Bronchial epithelial cell (primary cell): ENCODE data around the gene DKK3. TPM values are rescaled to one million over a fixed set of nuclear protein-coding genes. Genes with fewer than 3 reads are reported as not detected.

ENCODE experiments used
- DNase-seq: peaks from one replicate; pipeline ENCODE4 v3.0.0-alpha.2; 2010; ENCODE audit warnings: low read depth
- FAIRE-seq: peaks from 2 replicates; lab custom pipeline; 2011; peaks lifted over from hg19 to GRCh38; lab: Jason Lieb, UNC
- H3K27me3 ChIP-seq: 2 replicates; pipeline ENCODE4 v1.5.1; 2011; ENCODE audit warnings: low read length; ENCODE audit not compliant: control insufficient read depth, insufficient read depth
- H3K36me3 ChIP-seq: 2 replicates; pipeline ENCODE4 v1.5.1; 2011; ENCODE audit warnings: low read length; ENCODE audit not compliant: control insufficient read depth, insufficient read depth
- H3K4me3 ChIP-seq: 2 replicates; pipeline ENCODE4 v1.5.1; 2011; ENCODE audit warnings: mild to moderate bottlenecking, low read depth, low read length, control low read depth
- total RNA-seq: library from RNA; depleted of rRNA; stranded (reverse); fragments of >200 nt; gene quantifications from 2 replicates; pipeline ENCODE4 v1.2.1, GENCODE V29; 2014
- TF ChIP-seq, protein P1 (sequence below): IDR thresholded peaks from 2 replicates; pipeline ENCODE4 v1.5.1; 2011; ENCODE audit warnings: mild to moderate bottlenecking, moderate library complexity, low read length, control low read depth, inconsistent platforms; ENCODE audit not compliant: insufficient read depth, severe bottlenecking

Gene DKK3
- total RNA-seq, 1 donor from 2014 or later = 72.4 TPM

DNA sequence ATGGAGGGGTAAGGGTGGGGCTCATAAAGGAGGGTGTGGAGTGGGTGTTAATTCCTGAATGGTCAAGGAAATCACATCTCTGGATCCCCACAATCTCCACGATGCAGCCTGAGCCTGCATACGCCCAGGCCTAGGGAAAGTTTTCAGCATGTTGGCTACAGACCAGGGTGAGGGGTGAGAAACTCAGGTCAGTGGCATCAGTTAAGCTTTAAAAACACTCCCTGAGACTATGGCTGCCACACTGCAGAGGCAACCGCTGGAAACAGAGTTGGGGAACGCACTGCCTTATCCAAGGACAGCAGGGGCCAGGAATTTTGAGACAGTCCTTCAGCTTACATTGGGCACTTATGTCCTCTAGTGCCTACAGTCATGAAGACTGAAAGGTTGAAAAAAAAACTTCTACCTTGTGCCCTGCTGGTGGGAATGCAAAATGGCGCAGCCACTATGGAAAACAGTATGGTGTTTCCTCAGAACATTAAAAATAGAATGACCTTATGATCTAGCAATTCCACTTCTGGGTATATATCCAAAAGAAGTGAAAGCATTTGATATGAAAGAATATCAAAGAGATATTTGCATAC, 19.7 kb downstream of the DKK3 start:
- Histone ChIP-seq H3K27me3 (no peaks in the 10 kb centered on the region), H3K36me3 (no peaks in the 10 kb centered on the region), H3K4me3 (no peak overlapping the region)
- TF ChIP-seq, protein P1, sequence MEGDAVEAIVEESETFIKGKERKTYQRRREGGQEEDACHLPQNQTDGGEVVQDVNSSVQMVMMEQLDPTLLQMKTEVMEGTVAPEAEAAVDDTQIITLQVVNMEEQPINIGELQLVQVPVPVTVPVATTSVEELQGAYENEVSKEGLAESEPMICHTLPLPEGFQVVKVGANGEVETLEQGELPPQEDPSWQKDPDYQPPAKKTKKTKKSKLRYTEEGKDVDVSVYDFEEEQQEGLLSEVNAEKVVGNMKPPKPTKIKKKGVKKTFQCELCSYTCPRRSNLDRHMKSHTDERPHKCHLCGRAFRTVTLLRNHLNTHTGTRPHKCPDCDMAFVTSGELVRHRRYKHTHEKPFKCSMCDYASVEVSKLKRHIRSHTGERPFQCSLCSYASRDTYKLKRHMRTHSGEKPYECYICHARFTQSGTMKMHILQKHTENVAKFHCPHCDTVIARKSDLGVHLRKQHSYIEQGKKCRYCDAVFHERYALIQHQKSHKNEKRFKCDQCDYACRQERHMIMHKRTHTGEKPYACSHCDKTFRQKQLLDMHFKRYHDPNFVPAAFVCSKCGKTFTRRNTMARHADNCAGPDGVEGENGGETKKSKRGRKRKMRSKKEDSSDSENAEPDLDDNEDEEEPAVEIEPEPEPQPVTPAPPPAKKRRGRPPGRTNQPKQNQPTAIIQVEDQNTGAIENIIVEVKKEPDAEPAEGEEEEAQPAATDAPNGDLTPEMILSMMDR = peak; percentile 11
- no peak for FAIRE-seq
- DNase-seq = no peak

DNA sequence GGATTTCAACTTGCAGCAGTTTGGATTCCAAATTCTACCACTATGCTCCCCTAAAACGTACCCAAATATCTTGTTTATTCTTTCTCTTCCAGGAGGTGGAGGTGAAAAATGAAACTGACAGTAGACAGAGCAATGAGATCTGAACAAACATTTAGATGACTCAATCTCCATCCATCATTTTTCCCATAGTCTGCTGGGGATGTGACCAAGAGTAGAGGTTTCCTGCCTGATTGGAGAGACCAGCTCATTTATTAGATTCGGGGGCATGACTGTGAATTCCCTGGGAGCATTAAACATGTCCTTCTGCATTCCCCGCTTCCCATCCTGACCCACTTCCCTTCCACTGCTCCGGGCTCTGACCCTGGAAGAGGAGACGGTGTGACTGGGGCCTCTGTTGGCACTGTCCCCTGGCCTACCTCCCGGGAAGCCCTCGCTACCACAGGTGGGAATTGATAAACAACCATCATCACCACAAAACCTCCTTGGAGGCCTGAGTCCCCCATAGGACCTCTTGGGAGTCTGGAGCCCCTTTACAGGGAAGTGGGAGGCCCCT, 20.3 kb downstream of the DKK3 start:
- H3K36me3 ChIP-seq = no peaks in the 10 kb centered on the region
- peak; percentile 30 for DNase-seq
- no peaks in the 10 kb centered on the region for H3K27me3 ChIP-seq
- FAIRE-seq = no peak
- TF ChIP-seq, protein P1 = no peak
- H3K4me3 ChIP-seq = no peak overlapping the region

DNA sequence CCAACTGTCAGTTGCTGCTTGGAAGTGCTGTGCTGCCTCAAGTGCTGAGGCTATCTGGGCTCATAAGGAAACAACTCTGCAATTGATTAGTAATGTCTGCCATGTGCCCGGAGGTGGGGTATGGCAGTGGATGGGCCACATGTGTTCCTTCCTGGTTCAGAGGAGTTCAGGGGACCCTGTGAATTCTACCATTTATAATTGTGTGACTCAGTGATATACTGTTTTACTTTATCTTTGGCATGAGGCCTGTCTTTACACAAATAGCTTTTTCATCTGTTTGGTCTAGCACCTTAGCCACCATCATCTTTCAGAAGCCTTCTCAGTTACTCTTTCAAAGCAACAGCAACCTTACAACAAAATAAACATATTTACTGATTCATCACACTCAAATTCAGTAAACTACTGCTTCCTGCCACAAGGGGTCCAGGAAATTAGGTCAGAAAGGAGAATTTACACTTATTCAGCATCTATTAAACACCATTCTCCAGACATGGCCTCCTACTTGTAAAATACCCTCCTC, 20.9 kb downstream of the DKK3 start:
- FAIRE-seq (no peak), DNase-seq (peak; percentile 35)
- Histone ChIP-seq H3K4me3 (no peak overlapping the region), H3K36me3 (no peaks in the 10 kb centered on the region), H3K27me3 (no peaks in the 10 kb centered on the region)
- TF ChIP-seq, protein P1 = peak; percentile 16

DNA sequence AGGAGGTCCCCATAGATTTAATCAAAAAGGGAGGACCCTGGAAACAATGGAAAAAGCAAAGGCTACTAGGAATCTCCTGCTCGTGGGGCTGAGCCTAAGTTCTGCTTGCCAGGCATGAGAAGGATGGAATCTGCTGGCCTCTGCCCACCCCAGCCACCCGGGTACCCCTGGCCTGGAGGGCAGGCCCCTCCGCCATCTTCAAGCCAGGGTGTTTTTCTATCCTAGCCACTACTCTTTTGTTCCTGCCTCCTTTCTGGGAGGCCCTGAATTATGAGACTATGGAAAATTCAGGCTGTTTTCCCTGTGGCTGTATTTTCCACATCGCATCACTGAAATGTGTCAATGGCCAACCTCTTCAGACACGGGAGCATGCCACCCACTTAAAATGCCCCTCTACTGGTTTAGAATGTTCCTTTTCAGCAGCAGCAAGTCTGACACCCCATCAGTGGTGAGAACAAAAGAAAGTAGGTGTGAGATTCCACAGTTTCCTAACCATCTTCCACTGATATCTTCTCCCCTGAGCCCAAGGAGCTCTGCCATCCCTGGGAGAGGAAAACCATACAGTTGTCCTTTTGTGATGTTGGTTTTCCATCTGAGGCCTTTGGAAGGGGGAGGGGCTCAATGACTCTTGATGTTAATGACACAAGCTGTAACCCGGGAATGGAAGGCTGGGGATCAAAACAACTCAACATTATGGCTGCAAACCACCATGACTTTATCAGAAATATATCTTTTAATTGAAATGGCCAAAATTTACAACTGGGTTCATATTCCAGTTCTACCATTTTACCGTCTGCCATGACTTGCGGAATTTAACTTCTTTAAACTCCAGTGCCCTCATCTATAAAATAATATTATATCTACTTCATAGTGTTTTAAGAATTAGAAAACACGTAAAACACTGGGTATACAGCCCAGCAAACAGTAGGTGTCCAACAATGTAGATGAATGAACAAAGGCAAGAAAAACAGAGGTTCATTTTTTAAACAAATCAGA, 22.2 kb downstream of the DKK3 start:
- DNase-seq (no peak), FAIRE-seq (no peak)
- no peaks in the 10 kb centered on the region for H3K27me3 ChIP-seq
- TF ChIP-seq, protein P1 = no peak
- H3K36me3 ChIP-seq = no peaks in the 10 kb centered on the region
- H3K4me3 ChIP-seq = no peak overlapping the region

DNA sequence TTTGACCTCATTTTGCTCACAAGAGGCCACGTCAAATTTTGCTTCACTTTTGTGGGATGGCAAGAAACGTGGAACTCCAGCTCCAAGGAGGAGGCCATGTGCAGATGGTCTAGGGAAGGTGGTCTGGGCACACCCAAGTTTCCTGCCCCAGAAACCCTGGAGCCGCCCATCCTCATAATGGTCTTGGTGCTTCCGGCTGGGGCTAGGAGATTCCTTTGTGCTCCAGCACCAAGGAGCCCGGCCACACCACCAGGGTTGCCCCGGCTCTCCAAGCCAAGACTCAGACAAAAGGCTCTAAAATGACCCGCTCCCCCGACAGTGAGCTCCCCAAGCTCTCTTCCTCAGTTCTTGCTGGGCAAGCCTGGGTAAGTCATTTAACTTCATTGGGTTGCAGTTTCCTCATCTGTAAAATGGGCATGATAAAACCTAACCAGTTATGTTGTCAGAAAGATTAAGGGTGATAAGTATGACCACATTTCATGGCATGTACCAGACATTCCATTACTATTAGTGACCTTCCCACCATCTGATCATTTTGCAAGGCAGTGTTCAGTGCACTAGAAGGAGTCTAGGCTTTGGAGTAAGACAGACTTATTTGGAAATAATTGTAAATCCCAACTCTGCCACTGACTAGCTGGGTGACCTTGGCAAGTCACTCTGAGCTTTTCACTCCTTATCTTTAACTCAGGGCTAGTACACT, 23.3 kb downstream of the DKK3 start:
- no peak overlapping the region for H3K4me3 ChIP-seq
- TF ChIP-seq, protein P1 = no peak
- no peaks in the 10 kb centered on the region for H3K27me3 ChIP-seq
- peak; percentile 77 for DNase-seq
- no peaks in the 10 kb centered on the region for H3K36me3 ChIP-seq
- FAIRE-seq = no peak
